GM18909 (cell line): Measurements from ENCODE around the gene ADRM1.

ENCODE experiments used
- ATAC-seq: cut with Tn5 transposase; IDR thresholded peaks from one replicate; pipeline ENCODE4 v1.9.1; 2021; ENCODE audit warnings: mild to moderate bottlenecking; ENCODE audit not compliant: unreplicated experiment, poor library complexity

Gene ADRM1

GRCh38 chr20:62277253-62277652 lies 25.5 kb upstream of the ADRM1 start:
- ATAC-seq, result no peak

DNA sequence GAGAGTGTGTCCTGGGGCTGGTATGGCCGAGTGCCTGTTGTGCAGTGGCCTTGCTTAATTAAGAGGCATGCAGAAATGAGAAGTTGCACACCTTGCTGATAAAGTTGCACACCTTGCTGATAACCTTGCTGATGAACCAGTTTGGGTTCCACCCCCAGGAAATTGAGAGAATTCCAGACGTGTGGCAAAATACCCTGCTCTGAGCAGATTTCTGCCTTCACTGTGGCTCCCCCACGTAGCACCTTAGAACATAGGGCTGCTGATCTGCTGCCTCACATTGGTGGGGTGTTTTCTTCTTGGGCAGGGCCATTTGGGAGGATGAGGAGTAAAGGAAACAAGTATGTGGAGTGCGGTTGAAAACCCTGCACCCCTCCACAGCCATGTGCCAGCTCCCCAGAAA lies 22.5 kb upstream of the ADRM1 start:
- ATAC-seq, result no peak

GRCh38 chr20:62281161-62281933 lies 21.4 kb upstream of the ADRM1 start:
- no peak for ATAC-seq

DNA sequence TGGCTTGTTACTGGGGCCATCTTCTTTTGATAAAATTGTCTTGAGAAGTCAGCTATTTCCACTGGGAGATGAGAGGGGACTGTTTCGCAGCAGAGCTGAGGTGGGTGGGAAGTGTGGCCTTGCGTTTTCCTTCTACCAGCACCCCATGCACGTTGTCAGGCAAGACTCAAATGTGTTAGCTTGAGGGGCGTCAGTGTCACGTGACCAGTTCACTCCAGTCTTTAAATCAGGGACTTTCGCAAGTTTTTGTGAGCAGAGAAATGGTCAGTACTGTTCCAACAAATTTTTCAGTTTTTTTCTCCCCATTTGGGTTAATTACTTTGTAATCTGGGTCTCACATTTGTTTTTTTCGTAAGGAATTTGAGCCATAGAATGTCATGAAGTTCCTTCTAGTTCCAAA lies 20.7 kb upstream of the ADRM1 start:
- ATAC-seq, result no peak

- ATAC-seq, result no peak
Observed at GRCh38 chr20:62282877-62283503, 19.8 kb upstream of the ADRM1 start.

- ATAC-seq, result no peak
Observed at GRCh38 chr20:62284448-62284847, 18.3 kb upstream of the ADRM1 start.

DNA sequence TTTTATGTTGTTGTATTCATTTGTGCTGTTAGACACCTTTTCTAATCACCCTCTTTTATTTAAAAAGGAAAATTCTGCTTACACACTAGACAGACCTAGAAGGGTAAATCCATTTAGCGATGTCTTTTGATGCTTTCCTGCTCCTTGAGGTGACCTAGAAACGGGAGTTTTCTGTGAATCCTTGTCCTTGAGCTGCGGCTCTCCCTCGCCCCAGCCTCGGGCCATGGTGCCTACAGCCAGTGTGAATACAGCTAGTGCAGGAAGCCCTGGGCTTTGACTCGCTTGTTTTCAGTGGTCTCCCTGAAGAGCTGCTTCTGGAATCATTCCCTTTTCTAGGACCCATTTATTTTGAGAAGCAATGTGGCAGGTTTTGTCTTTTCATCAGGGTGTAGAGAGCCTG lies 17.6 kb upstream of the ADRM1 start:
- no peak for ATAC-seq

GRCh38 chr20:62285722-62286121 lies 17.1 kb upstream of the ADRM1 start:
- ATAC-seq, result no peak

- ATAC-seq, result no peak
Observed at GRCh38 chr20:62286493-62287064, 16.2 kb upstream of the ADRM1 start.

DNA sequence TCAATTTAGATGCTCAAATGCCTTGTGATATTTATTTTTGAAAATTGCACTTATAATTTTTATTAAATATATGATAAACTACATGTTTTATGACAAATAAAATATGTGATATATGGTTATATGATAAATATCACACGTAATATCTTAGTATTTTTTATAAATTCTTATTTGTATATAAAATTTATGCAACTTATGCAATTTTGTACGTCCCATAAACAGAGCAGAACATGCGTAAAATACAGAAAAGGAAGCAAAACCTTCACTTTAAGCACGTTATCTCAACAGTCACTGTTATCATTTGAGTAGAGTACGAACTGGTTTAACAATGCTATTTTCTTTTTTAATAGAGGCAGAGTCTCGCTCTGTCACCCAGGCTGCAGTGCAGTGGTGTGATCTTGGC lies 15.7 kb upstream of the ADRM1 start:
- no peak for ATAC-seq

DNA sequence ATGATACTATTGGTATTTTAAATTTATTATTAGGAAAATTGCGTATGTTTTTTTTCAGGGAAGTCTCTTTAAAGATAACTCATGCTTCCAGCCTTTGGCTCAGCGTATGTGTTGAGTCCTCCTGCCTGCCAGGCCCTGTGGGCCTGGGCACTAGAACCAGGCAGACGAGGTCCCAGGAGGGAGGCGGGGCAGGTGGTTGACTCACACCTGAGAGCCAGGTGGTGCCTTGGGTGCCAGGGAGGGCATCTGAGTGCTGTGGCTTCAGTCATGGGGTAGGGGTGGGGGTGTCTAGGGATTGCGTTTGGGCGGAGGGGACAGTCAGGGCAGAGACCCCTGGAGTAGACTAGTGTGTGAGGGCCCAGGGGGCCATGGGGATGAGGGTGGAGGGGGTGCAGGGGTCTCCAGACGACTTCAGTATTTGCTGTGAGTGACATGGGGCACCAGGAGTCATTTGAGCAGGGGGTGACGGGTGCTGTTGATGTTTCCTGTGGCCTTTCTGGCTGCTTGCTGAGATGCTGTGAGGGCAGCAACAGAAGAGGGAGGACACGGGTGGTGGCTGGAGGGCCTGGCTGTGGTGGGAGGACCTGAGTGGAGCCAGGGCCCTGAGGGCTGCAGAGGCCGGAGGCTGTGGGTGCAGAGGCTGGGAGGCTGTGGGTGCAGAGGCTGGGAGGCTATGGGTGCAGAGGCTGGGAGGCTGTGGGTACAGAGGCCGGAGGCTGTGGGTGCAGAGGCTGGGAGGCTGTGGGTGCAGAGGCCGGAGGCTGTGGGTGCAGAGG lies 14.8 kb upstream of the ADRM1 start:
- ATAC-seq, result no peak

DNA sequence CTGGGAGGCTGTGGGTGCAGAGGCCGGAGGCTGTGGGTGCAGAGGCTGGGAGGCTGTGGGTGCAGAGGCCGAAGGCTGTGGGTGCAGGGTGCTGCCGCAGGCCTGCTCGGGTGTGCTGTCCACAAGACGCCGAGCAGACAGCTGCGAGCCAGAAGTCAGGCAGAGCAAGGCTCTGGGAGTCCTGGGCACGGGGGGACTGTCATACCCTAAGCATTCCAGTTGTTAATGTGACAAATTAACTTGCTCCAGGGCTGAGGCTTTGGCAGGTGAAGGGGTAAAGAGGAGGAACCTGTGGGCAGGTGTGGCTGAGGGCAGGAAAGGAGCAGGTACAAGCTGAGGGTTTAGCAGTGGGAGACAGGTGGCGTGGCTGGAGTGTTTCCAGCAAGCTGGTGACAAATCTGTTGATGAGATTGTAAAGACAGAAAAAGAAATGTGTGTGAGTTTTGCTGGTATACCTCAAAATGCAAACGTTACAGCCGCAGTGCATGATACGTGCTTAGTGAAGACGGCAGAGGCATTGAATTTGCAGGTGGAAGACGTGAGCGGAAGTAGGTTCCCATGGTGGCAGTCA lies 14.2 kb upstream of the ADRM1 start:
- no peak for ATAC-seq

DNA sequence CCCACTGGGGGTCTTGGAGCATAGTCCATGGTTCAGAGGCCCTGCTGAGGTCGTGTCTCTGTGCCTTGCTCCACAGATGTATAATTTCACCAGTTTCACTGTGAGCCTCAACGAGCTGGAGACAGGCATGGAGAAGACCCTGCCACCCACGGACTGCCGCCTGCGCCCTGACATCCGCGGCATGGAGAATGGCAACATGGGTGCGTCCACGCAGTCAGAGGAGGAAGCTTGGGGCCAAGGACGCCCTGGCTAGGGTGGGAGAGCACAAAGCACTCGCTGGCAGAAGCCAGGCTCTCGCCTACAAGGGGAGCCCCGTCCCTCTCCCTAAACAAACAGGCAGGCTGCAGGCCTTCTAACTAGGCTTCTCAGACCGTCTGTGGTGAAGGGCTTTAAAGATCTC lies 13.7 kb upstream of the ADRM1 start:
- ATAC-seq, result no peak

GRCh38 chr20:62289898-62290297 lies 12.9 kb upstream of the ADRM1 start:
- ATAC-seq, result no peak

DNA sequence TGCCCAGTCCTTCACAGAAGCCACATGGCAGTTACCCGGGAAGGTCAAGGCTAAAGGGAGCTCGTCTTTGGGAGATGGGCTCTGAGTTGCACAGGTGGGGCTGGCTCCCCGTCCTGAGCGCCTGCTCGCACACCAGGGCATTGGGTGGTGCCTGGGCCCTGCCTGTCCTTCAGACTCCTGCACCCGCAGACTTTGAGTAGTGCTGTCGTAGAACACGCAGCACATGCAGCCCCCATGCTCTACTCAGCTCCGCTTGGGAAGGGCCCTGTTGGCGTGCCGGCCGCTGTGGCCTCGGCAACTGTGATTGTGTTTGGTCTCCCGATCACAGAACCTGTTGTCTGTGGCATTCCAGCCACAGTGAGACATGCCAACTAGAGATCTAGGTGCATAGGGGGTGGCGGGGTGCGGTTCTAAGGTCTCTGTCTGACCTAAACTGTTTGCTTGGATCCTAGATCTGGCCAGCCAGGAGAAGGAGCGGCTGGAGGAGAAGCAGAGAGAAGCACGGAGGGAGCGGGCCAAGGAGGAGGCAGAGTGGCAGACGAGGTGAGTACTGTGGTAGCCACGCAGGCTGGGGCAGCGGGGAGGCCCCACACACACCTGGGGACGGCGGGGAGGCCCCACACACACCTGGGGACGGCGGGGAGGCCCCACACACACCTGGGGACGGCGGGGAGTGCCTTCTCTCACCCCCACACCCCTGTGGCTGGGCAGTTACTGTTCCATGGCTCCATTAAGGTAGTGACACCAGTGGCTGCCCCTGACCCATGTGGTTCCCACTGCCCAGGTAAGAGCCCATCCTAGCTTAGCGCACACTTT lies 11.3 kb upstream of the ADRM1 start:
- no peak for ATAC-seq

- ATAC-seq, result no peak
Observed at GRCh38 chr20:62292108-62292507, 10.7 kb upstream of the ADRM1 start.

DNA sequence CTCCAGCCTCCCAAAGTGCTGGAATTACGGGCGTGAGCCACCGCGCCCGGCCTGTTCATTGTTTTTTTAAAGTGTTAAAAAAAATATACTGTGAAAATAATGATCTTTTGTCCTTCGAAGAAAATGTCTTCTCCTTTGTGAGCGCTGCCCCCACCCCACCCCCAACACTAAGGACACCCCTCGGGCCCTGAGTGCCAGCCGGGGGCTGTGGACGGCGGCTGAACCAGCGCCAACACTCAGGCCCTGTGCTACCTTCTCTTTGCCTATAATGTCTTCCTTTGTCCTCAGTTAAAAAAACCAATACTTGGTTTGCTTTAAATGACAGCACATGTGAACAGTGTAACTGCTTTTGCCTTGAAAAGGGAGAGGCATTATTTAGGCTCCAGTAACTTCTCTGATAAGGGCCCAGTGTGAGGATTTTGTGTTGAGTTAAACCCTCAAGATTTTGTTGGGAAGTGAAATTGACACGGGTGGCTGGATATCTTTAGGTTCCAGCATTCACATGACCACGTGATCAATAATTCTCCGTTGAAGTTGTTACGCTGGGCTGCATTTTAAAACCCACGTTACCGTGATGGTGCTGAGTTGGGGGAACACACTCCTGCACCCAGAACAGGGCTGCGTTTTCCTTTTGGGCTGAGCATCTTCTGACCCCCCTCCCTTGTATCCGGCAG lies 9.5 kb upstream of the ADRM1 start:
- ATAC-seq, result no peak

DNA sequence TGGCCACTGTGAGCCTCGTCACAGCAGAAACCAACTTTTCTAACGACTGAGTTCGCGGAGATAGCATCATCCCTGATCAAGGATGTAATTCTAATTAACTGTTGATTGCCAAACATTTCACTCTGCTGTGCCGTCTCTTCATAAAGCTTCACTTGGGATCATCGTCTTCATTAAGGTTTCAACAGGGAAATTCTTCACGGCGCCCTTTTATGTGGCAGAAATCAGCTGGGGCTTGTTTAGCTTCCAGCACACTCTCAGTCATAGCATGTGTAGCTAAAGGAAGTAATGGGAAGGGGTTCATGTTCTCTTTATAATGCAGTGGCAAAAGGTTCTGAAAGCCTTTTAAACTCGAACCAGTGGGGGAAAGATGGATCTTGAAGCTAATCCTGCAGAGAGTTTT lies 8.9 kb upstream of the ADRM1 start:
- ATAC-seq, result no peak

DNA sequence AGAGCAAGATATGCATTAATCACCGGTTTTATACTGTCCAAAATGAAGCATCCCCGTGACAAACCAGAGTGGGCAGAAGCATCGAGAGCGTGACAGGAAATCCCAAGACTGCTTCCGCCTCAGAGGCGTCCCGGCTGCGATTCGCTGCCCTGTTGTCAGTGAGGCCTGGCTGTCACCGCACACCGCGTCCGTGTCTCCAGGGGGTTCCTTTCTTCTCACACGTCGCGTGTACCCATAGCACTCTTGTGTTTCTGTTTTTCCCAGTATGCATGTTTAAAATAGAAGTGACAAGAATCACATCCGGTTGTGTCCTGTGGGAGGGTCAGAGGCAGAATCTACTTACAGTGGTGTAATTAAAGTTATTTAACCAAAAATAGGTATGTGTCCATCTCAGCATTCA lies 8.3 kb upstream of the ADRM1 start:
- ATAC-seq, result no peak
